Kidney (tissue), 14 donors: ENCODE data around the gene FHL3. TPM values are rescaled to one million over a fixed set of nuclear protein-coding genes. Genes with fewer than 3 reads are reported as not detected.

ENCODE experiments used
- DNase-seq, 5 donors: peaks; one replicate each; pipeline ENCODE4 v3.0.0-alpha.2; 2013 to 2020
- FAIRE-seq: peaks from 2 replicates; lab custom pipeline; 2012; peaks lifted over from hg19 to GRCh38; lab: Jason Lieb, UNC
- H3K27ac ChIP-seq, 2 donors: one replicate each; pipeline ENCODE4 v1.7.0; 2013; ENCODE audit warnings: low read depth in 2 of 2, low read length in 2 of 2, inconsistent platforms in 1 of 2
- H3K27me3 ChIP-seq: one replicate; pipeline ENCODE4 v1.7.1; 2013; ENCODE audit warnings: low read length, inconsistent platforms; ENCODE audit not compliant: control insufficient read depth, insufficient read depth
- H3K36me3 ChIP-seq, 3 donors: one replicate each; pipeline versions ENCODE4 v1.7.0 to v1.7.1; 2013; ENCODE audit warnings: low read length in 3 of 3, control low read depth in 1 of 3, inconsistent platforms in 1 of 3; ENCODE audit not compliant: insufficient read depth in 3 of 3, control insufficient read depth in 2 of 3
- H3K4me1 ChIP-seq, 3 donors: one replicate each; pipeline versions ENCODE4 v1.7.0 to v1.7.1; 2013; ENCODE audit warnings: low read length in 3 of 3, inconsistent platforms in 1 of 3, low read depth in 1 of 3; ENCODE audit not compliant: control insufficient read depth in 2 of 3, insufficient read depth in 2 of 3
- H3K4me3 ChIP-seq, 3 donors: one replicate each; pipeline versions ENCODE4 v1.7.0 to v1.8.1; 2013; ENCODE audit warnings: low read length in 3 of 3, control low read depth in 1 of 3, inconsistent platforms in 1 of 3
- H3K9ac ChIP-seq, 3 donors: one replicate each; pipeline versions ENCODE4 v1.7.0 to v1.7.1; 2013; ENCODE audit warnings: low read length in 3 of 3, control low read depth in 1 of 3, inconsistent platforms in 1 of 3
- H3K9me3 ChIP-seq, 3 donors: one replicate each; pipeline versions ENCODE4 v1.7.0 to v1.7.1; 2013; ENCODE audit warnings: low read length in 3 of 3, control low read depth in 1 of 3, inconsistent platforms in 1 of 3; ENCODE audit not compliant: control insufficient read depth in 2 of 3, insufficient read depth in 1 of 3
- CTCF ChIP-seq: IDR thresholded peaks from 3 replicates; pipeline ENCODE4 v1.5.1; 2012; ENCODE audit warnings: mild to moderate bottlenecking, moderate library complexity, borderline replicate concordance; ENCODE audit not compliant: insufficient read depth; ENCODE audit errors: extremely low read depth
- intact Hi-C: fragments of 100-400 bp; cut with DNase I; formaldehyde crosslinking; loops from one replicate; pipeline ENCODE4 v1.11.1; 2022
- polyA plus RNA-seq: library from polyadenylated mRNA; stranded (reverse); fragments of 350-450 nt; fragmentation: Illumina TruSeq; extraction: RNeasy Lipid Tissue Mini Kit (QIAGEN cat#74804); gene quantifications from one replicate; pipeline ENCODE4 v1.2.3, GENCODE V29; 2014; ENCODE audit warnings: low read depth, low replicate concordance; ENCODE audit not compliant: insufficient read depth
- total RNA-seq: library from RNA; stranded (reverse); fragmentation: NEBNext Ultra II Directional; extraction: Animal tissue kit (Norgen Biotek cat#: 25700); gene quantifications from one replicate; pipeline ENCODE4 v1.2.1, GENCODE V29; 2021
- donor health status: control.
- donor health status: control.
- donor health status: control.
- donor health status: control.
- donor health status: control.
- donor health status: DM: yes; HTN: yes; CAD: no.
- donor health status: Normal renal cell carcinoma (clear cell type).

FHL3 gene
- total and polyA plus RNA-seq, 2 donors from 2014 or later, result 8.2 to 19.6 TPM

- H3K4me3 ChIP-seq, result no peak overlapping the region
- H3K27ac ChIP-seq, result no peak overlapping the region
- H3K4me1 ChIP-seq, result peaks cover 0 to 10% (median 0%) of the 10 kb centered on the region in 3 donors
- no peaks in the 10 kb centered on the region for H3K36me3 ChIP-seq
- FAIRE-seq (no peak), DNase-seq (no peak)
- peaks cover 3% of the 10 kb centered on the region for H3K27me3 ChIP-seq
- H3K9me3 ChIP-seq, result no peaks in the 10 kb centered on the region
- intact Hi-C loops, result no loop called here
- TF ChIP-seq CTCF, result no peak
- H3K9ac ChIP-seq, result no peak overlapping the region
Measured at GRCh38 chr1:38052750-38053415, 47.6 kb upstream of the FHL3 start.

GRCh38 chr1:38051079-38051543, 45.8 kb upstream of the FHL3 start:
- Histone ChIP-seq H3K9ac (no peak overlapping the region), H3K27ac (no peak overlapping the region), H3K36me3 (no peaks in the 10 kb centered on the region), H3K4me1 (peaks cover 0 to 10% (median 5%) of the 10 kb centered on the region in 3 donors), H3K9me3 (no peaks in the 10 kb centered on the region), H3K4me3 (no peak overlapping the region), H3K27me3 (peaks cover 3% of the 10 kb centered on the region)
- FAIRE-seq (no peak), DNase-seq (no peak)
- no peak for TF ChIP-seq CTCF
- intact Hi-C loops, result no loop called here

GRCh38 chr1:38050397-38051078, 45.2 kb upstream of the FHL3 start:
- Histone ChIP-seq H3K4me3 (no peak overlapping the region), H3K27me3 (peaks cover 5% of the 10 kb centered on the region), H3K36me3 (no peaks in the 10 kb centered on the region), H3K27ac (no peak overlapping the region), H3K4me1 (peaks cover 0 to 10% (median 7%) of the 10 kb centered on the region in 3 donors), H3K9ac (no peak overlapping the region), H3K9me3 (no peaks in the 10 kb centered on the region)
- FAIRE-seq (no peak), DNase-seq (peak in 4 of 5 donors; percentile 88 to 91 (median 88))
- TF ChIP-seq CTCF, result no peak
- intact Hi-C loops, result no loop called here
